ENCODE results near the gene KRTAP5-2.

Gene KRTAP5-2

DNA sequence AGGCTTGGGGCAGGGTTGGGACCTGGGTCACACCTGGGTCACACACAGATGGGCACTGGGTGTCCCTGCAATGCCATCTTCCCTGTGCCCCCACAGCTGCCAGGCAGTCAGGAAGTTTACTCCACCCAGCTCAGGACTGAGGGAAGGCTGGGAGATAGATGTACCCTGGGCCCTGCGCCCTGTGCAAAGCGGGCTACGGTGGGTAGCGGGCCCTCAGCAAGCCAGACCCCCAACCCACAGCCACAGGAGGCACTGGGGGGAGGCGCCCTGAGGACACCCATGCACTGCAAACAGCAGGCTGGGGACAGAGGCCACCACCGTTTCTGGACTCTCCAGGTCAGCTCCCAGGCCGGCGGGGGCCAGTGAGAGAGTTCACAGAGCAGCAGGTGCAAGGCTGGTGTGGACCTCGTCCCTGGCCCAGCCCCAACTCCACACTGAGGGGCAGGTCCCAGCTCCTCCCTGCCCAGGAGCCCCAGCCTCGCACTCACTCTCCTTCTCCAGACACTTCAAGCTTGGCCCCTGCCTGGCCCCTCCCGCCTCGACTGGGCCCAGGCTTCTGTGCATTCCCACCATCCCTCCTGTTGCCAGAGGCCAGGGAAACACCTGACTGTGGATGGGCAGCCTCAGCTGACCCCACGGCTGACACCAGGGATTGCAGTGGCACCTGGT, 30.9 kb downstream of the KRTAP5-2 start:
- no peak for DNase-seq (ENCODE audit: low read depth)
- TF ChIP-seq, protein P1, sequence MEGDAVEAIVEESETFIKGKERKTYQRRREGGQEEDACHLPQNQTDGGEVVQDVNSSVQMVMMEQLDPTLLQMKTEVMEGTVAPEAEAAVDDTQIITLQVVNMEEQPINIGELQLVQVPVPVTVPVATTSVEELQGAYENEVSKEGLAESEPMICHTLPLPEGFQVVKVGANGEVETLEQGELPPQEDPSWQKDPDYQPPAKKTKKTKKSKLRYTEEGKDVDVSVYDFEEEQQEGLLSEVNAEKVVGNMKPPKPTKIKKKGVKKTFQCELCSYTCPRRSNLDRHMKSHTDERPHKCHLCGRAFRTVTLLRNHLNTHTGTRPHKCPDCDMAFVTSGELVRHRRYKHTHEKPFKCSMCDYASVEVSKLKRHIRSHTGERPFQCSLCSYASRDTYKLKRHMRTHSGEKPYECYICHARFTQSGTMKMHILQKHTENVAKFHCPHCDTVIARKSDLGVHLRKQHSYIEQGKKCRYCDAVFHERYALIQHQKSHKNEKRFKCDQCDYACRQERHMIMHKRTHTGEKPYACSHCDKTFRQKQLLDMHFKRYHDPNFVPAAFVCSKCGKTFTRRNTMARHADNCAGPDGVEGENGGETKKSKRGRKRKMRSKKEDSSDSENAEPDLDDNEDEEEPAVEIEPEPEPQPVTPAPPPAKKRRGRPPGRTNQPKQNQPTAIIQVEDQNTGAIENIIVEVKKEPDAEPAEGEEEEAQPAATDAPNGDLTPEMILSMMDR (IDR thresholded peaks at IDR 0.05; ENCODE audit: insufficient read depth, low read depth, low read length, missing control alignments) = no peak

DNA sequence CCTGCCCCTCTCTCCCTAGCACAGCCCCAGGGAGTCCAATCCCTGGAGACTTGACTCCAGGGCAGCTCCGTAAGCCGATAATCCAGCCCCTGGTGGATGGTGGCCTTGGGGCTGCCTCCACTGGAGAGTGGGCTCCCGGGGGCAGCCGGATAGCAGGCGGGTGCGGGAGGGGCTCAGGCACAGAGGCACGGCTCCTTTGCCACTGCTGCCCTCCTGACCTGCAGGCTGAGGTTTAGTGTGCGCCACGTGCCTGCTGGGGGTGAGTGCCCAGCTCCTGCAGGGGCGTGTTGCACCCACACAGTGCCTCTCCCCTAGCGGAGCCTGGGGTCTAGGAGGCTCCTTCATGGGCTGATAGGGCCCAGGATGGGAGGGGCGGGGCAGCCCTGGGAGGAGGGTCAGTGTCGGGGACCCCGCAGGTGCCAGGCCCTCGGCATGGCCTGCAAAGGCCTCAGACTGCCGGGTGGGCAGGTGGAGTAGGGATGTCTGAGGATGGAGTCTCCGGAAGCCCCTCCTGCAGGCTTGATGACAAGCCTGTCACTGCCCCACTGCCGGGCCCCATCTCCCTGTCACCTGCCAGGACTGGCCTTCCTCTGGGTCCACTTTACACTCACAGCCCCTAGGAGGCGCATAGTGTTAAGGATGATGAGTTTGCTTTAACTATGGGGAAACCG, 31.6 kb downstream of the KRTAP5-2 start:
- no peak overlapping the region for H3K4me3 ChIP-seq (ENCODE audit: low read length)
- TF ChIP-seq, protein P1 (IDR thresholded peaks at IDR 0.05; ENCODE audit: insufficient read depth, low read depth, low read length, missing control alignments) = no peak
- no peak for DNase-seq (ENCODE audit: low read depth)

More for the DNA sequence above, 30.9 kb downstream of the KRTAP5-2 start:
- H3K4me3 ChIP-seq (ENCODE audit: low read length) = no peak overlapping the region

DNA sequence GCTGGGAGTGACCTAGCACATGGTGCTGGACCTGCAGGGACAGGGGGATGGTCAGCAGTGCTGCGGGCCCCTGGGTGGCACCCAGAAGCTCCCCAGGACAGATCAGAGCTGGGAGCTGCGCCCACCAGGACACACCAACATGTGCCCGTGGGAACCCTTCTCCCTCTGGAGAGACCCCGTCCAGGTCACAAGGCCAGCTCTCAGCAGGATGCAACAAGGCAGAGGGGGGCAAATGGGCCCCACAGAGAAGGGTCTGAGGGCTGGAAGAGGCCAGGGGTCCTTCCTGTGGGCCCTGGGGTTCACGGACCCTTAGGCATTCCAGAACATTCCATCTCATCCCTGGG, 32.2 kb downstream of the KRTAP5-2 start:
- TF ChIP-seq, protein P1 (IDR thresholded peaks at IDR 0.05; ENCODE audit: insufficient read depth, low read depth, low read length, missing control alignments) = no peak
- DNase-seq (ENCODE audit: low read depth) = no peak
- no peak overlapping the region for H3K4me3 ChIP-seq (ENCODE audit: low read length)

DNA sequence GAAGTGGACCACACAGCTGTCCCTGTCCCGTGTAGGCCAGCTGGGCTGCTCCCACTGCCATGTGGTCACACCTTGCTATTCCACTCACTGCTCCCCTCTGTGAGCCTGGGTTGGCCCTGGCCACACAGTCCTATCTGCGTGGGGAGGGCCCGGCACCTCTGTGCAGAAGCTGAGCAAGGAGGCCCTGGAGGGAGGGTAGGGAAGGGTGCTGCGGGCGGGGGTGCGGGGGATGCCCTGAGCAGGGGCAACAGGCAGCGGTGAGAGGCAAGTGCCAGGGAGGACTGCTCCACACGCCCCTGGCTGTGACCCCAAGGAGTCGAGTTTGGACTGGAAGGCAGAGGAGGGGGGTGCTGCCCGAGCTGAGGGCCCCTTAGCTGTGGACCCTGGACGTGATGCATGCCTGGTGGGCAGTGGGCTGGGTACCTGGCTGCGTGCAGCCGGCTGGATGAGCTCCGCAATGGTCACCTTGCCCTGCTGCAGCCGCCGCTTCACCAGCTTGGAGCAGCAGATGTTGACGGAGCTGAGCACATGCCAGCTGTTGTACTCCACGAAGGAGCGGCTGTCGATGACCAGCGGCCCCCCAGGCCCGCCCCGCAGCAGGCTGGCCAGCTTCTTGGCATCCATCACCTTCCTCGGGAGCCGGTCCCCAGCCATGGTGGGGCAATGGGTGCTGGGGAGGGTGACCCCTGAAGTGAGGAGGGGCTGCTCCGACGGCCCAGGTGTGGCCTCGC, 32.8 kb downstream of the KRTAP5-2 start:
- H3K4me3 ChIP-seq (ENCODE audit: low read length) = no peak overlapping the region
- DNase-seq (ENCODE audit: low read depth) = no peak
- TF ChIP-seq, protein P1 (IDR thresholded peaks at IDR 0.05; ENCODE audit: insufficient read depth, low read depth, low read length, missing control alignments) = no peak

DNA sequence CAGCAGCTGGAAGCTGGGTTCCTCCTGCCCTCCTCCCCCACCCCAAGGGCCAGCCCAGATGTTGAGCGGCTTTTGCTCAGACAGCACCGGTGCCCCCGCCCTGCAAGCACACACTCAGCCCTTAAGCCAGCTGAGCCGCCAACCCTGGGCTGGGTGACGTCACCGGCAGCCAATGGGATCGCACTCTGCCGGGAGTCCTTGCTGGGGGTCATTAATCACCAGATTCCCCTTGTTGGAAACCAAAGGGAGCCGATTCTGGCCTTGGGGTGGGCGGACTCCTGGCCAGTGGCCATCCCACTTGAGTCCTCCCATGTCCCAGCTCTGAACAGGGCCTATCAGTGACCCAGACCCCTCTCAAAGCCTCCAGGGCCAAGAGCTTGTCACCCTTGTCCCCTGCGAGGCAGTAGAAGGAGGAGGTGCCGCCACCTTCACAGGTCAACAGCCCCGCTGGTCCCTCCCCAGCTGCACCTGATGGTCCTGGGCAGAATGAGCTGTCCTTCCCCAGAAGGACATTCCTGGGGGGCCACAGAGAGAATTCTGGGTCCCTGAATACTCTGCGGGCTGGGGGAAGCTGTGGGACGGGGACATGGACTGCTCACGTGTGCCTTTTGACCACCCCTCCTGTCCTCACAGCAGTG, 33.4 kb downstream of the KRTAP5-2 start:
- TF ChIP-seq, protein P1 (IDR thresholded peaks at IDR 0.05; ENCODE audit: insufficient read depth, low read depth, low read length, missing control alignments) = no peak
- H3K4me3 ChIP-seq (ENCODE audit: low read length) = no peak overlapping the region
- DNase-seq (ENCODE audit: low read depth) = peak; percentile 74

DNA sequence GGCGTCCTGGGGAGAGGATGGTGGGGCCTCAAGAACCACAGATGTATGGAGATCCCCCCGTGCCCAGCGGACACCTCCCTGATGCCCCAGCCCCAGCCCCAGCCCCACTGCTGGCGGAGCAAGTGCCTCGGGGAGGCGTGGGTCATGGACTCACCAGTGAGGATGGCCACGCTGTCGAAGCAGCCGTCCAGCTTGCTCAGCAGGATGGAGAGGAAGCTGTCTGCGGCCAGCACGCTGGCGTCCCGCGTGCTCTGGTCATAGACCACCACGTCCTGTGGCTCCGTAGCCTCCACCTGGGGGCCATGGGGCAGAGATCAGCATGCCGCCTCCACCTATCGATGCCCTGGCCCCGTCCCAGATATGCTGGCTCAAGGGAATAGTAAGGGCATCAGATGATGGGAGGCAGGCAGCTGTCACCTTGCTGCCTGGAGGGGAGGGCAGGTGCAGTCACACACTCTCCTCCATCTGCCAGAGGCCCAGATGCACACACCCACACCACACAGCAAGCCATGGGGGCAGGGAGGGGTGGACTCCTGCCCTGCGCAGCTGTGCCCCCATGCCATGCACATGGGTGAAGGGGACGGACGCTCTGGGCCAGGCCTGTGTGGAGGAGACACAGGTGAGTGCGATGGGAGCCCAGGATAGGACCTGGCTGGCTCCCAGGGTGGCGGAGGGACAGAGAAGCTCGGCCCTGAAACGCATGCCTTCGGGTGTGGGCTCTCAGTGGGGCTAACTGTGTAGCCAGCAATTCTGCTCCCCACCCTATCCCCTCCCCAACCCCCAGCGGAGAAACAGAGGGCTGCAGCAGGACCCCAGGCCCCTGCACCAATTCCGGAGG, 34.2 kb downstream of the KRTAP5-2 start:
- TF ChIP-seq, protein P1 (IDR thresholded peaks at IDR 0.05; ENCODE audit: insufficient read depth, low read depth, low read length, missing control alignments) = no peak
- no peak overlapping the region for H3K4me3 ChIP-seq (ENCODE audit: low read length)
- DNase-seq (ENCODE audit: low read depth) = no peak

Data from epithelial cell of esophagus (primary cell).